Stomach (tissue), 9 donors: Measurements from ENCODE around the gene MYO9A. TPM values are rescaled to one million over a fixed set of nuclear protein-coding genes. Genes with fewer than 3 reads are reported as not detected.
"Not testable (repeated sequence)": the region's sequence is repeated elsewhere in the genome, so short reads cannot be mapped to it uniquely, and the experiment has no call there.

Experiments used
- DNase-seq, 2 donors: peaks; one replicate each; pipeline versions ENCODE4 v3.0.0 to v3.0.0-alpha.2; 2013 to 2019
- H3K27ac ChIP-seq, 5 donors: fragments of 200-600 bp in 4 of 5; sonication (generic) in 4 of 5; one replicate each; pipeline ENCODE4 v1.5.1; 2013 to 2019; ENCODE audit warnings: mild to moderate bottlenecking in 1 of 5, moderate library complexity in 1 of 5
- H3K27me3 ChIP-seq, 3 donors: fragments of 200-600 bp; sonication (generic); one replicate each; pipeline ENCODE4 v1.5.1; 2017 to 2019; ENCODE audit warnings: mixed run types in 1 of 3
- H3K36me3 ChIP-seq, 4 donors: fragments of 200-600 bp; sonication (generic); 1 replicate in 3 of 4; 2 replicates in 1 of 4; pipeline ENCODE4 v1.5.1; 2016 to 2019
- H3K4me1 ChIP-seq, 4 donors: fragments of 200-600 bp; sonication (generic); one replicate each; pipeline ENCODE4 v1.5.1; 2016 to 2019
- H3K4me3 ChIP-seq, 4 donors: fragments of 200-600 bp; sonication (generic) in 3 of 4; one replicate each; pipeline ENCODE4 v1.5.1; 2016 to 2019; ENCODE audit warnings: mild to moderate bottlenecking in 1 of 4
- H3K9me3 ChIP-seq, 4 donors: fragments of 200-600 bp; sonication (generic); one replicate each; pipeline ENCODE4 v1.5.1; 2016 to 2019
- EP300 ChIP-seq: sonication (generic); formaldehyde crosslinking; IDR thresholded peaks from one replicate; pipeline ENCODE4 v1.6.1; 2017; ENCODE audit warnings: antibody characterized with exemption
- POLR2A ChIP-seq, 4 donors: fragments of 450-650 bp; IDR thresholded peaks; one replicate each; pipeline ENCODE4 v1.6.1; 2016; ENCODE audit warnings: antibody characterized with exemption in 4 of 4, control low read depth in 2 of 4, mild to moderate bottlenecking in 1 of 4, moderate library complexity in 1 of 4
- POLR2AphosphoS5 ChIP-seq, 3 donors: sonication (generic); formaldehyde crosslinking; IDR thresholded peaks; one replicate each; pipeline ENCODE4 v1.6.1; 2016; ENCODE audit warnings: antibody characterized with exemption in 3 of 3
- WGBS, 5 donors: extraction: QIAGEN DNeasy Blood & Tissue Kit in 3 of 5; methylation state at CpG; one replicate each; pipeline versions ENCODE4 v1.1.5 to v1.1.7; 2013 to 2018; 5-methylcytosine and 5-hydroxymethylcytosine counted together
- intact Hi-C: fragments of 100-400 bp; cut with DNase I; formaldehyde crosslinking; loops from one replicate; pipeline ENCODE4 v1.15.1; 2023; ENCODE audit warnings: low total_unique reads
- polyA plus RNA-seq, 3 donors: library from polyadenylated mRNA; stranded (reverse); fragments of 200-250 nt; gene quantifications; one replicate each; pipeline ENCODE4 v1.2.3, GENCODE V29; 2013
- total RNA-seq, 5 donors: library from RNA; depleted of rRNA; stranded (reverse); fragments of >200 nt; gene quantifications; one replicate each; pipeline versions ENCODE4 v1.1.0 to v1.2.3, GENCODE V29; 2014 to 2016
- TF ChIP-seq, protein P1 (sequence below), 7 experiments: fragments of 450-650 bp in 4 of 7; fragments of 200-600 bp in 3 of 7; sonication (generic) in 3 of 7; IDR thresholded peaks; one replicate each; pipeline ENCODE4 v1.5.1; 2016 to 2019; ENCODE audit warnings: antibody characterized with exemption in 7 of 7, control low read depth in 2 of 7, mild to moderate bottlenecking in 1 of 7
- donor health status: healthy with polysubstance abuse.
- donor health status: Bipolar disorder and iron deficiency.
- donor health status: healthy.

The MYO9A gene
- total and polyA plus RNA-seq, 8 donors: 2.2 to 120 (median 39.0) TPM

DNA sequence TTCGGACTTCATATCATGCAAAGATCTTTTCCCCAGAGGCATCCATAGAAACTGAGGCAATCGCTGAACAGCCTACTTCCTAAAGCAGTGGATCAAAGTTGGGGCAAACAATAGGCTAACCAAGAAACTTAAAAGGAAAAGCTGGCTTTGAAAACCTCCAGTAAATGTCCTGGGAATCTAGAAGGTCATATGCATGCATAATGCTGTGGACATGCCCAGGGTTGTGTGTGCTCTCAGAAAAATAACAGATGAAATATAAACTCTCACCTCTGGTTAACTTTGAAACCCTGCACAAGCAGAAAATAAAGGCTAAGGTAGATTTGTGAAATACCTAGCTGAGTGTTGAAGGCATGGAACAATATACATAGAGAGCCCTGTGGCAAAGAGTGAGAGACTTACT, 96.3 kb downstream of the MYO9A start:
- H3K36me3 ChIP-seq: peaks cover 0 to 32% (median 25%) of the 10 kb centered on the region in 4 donors
- TF ChIP-seq, protein P1, sequence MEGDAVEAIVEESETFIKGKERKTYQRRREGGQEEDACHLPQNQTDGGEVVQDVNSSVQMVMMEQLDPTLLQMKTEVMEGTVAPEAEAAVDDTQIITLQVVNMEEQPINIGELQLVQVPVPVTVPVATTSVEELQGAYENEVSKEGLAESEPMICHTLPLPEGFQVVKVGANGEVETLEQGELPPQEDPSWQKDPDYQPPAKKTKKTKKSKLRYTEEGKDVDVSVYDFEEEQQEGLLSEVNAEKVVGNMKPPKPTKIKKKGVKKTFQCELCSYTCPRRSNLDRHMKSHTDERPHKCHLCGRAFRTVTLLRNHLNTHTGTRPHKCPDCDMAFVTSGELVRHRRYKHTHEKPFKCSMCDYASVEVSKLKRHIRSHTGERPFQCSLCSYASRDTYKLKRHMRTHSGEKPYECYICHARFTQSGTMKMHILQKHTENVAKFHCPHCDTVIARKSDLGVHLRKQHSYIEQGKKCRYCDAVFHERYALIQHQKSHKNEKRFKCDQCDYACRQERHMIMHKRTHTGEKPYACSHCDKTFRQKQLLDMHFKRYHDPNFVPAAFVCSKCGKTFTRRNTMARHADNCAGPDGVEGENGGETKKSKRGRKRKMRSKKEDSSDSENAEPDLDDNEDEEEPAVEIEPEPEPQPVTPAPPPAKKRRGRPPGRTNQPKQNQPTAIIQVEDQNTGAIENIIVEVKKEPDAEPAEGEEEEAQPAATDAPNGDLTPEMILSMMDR (IDR thresholded peaks at IDR 0.05): no peak
- TF ChIP-seq EP300: no peak
- no peak for TF ChIP-seq POLR2A (IDR thresholded peaks at IDR 0.05)
- TF ChIP-seq POLR2AphosphoS5 (IDR thresholded peaks at IDR 0.05): no peak
- 84 to 89% (median 88%) methylated on average over 2 of the region's 2 CpGs for WGBS, 5 donors
- H3K4me3 ChIP-seq: no peak overlapping the region
- DNase-seq: no peak
- H3K27me3 ChIP-seq: no peaks in the 10 kb centered on the region
- no peaks in the 10 kb centered on the region for H3K4me1 ChIP-seq
- H3K9me3 ChIP-seq: no peaks in the 10 kb centered on the region
- H3K27ac ChIP-seq: no peak overlapping the region
- intact Hi-C loops: no loop called here

DNA sequence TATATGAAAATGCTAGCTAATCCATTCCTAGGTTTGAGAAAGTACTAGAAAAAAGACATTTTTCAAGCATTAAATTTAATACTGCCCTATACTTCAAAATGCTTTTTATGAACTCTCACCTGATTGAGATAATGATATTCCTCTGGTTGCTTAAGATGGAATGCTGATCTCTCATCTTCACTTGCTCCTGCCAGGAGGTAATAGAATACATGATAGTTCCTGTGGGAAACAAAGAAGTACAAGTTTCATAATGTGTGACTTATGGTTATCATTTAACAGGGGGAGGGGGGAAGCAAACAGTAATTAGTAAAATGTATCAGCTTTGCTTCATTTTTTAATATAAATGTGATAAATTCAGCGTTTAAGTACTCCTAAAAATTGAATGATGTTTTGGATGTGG, 97.2 kb downstream of the MYO9A start:
- no peak for DNase-seq
- Histone ChIP-seq H3K4me1 (no peaks in the 10 kb centered on the region), H3K4me3 (no peak overlapping the region), H3K27ac (no peak overlapping the region), H3K36me3 (peaks cover 0 to 34% (median 26%) of the 10 kb centered on the region in 4 donors), H3K9me3 (no peaks in the 10 kb centered on the region), H3K27me3 (no peaks in the 10 kb centered on the region)
- intact Hi-C loops: no loop called here
- WGBS, 5 donors: 73 to 85% (median 76%) methylated on average over 1 of the region's 1 CpG
- TF ChIP-seq, protein P1 (IDR thresholded peaks at IDR 0.05): no peak
- TF ChIP-seq POLR2A (IDR thresholded peaks at IDR 0.05): no peak
- TF ChIP-seq POLR2AphosphoS5 (IDR thresholded peaks at IDR 0.05): no peak
- TF ChIP-seq EP300: no peak

DNA sequence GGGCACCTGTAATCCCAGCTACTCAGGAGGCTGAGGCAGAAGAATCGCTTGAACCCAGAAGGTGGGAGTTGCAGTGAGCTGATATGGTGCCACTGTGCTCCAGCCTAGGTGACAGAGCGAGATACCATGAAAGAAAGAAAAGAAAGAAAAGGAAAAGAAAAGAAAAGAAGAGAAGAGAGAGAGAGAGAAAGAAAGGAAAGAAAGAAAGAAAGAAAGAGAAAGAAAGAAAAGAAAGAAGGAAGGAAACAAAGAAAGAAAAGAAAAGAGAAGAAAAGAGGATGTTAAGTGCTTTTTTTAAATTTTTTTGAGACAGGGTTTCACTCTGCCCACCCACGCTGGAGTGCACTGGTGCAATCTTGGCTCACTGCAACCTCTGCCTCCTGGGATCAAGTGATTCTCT, 103.4 kb downstream of the MYO9A start:
- intact Hi-C loops: not testable (repeated sequence)
- WGBS, 5 donors: 90 to 99% (median 97%) methylated on average over 3 of the region's 3 CpGs

DNA sequence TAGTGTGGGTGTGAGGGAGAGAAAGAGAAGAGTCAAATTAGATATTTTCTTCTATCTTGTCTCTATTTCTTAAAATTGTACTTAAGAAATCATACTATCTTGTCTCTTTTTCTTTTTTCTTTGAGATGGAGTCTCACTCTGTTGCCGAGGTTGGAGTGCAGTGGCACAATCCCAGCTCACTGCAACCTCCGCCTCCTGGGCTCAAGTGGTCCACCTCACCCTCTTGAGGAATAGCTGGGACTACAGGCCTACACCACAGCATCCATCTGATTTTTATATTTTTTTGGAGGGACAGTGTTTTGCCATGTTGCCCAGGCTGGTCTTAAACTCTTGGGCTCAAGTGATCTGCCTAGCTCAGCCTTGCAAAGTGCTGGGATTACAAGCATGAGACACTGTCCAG, 104.2 kb downstream of the MYO9A start:
- Histone ChIP-seq H3K27me3 (no peaks in the 10 kb centered on the region), H3K36me3 (peaks cover 0 to 25% (median 15%) of the 10 kb centered on the region in 4 donors), H3K4me1 (peaks cover 0 to 22% (median 6%) of the 10 kb centered on the region in 4 donors), H3K4me3 (no peak overlapping the region), H3K27ac (no peak overlapping the region), H3K9me3 (no peaks in the 10 kb centered on the region)
- DNase-seq: no peak
- intact Hi-C loops: no loop called here
- WGBS, 5 donors: 96 to 100% (median 99%) methylated on average over 2 of the region's 2 CpGs
- TF ChIP-seq, protein P1 (IDR thresholded peaks at IDR 0.05): no peak
- TF ChIP-seq POLR2A (IDR thresholded peaks at IDR 0.05) (no peak), POLR2AphosphoS5 (IDR thresholded peaks at IDR 0.05) (no peak), EP300 (no peak)

More for the DNA sequence above, 103.4 kb downstream of the MYO9A start:
- Histone ChIP-seq H3K4me1 (peaks cover 0 to 13% (median 5%) of the 10 kb centered on the region in 4 donors), H3K36me3 (peaks cover 0 to 25% (median 20%) of the 10 kb centered on the region in 4 donors)
- H3K9me3 ChIP-seq, H3K27me3 ChIP-seq, H3K27ac ChIP-seq, DNase-seq, H3K4me3 ChIP-seq: not testable (repeated sequence)

DNA sequence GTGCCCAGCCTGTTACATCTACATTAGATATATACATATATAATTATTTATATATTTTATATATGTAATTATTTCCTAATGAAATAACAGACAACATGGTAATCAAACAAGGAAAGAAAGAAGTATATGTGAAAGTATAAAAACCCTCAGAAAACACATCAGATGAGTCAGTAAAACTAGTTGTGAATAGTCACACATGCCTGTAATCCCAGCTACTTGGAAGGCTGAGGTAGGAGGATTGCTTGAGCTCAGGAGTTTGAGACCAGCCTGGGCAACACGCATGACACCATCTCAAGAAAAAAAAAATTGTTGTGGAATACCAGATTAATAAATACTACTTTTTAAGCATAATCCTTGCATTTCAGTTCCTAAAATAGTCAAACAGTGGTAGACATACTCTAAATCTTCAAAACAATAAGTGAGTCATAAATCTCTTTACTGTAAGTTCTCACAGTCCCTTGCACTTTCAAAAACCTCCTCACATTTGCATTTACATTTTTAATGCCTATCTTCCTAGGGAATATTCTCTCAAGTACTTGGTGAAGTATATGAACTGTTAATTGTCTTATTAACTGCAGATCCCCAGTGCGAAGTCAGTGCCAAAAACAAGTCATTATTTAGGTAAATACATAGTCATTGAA, 106.5 kb downstream of the MYO9A start:
- Histone ChIP-seq H3K4me3 (no peak overlapping the region), H3K4me1 (peaks cover 0 to 23% (median 6%) of the 10 kb centered on the region in 4 donors), H3K27ac (no peak overlapping the region), H3K36me3 (peaks cover 0 to 28% (median 23%) of the 10 kb centered on the region in 4 donors), H3K27me3 (no peaks in the 10 kb centered on the region), H3K9me3 (no peaks in the 10 kb centered on the region)
- 91 to 100% (median 96%) methylated on average over 2 of the region's 2 CpGs for WGBS, 5 donors
- no peak for TF ChIP-seq EP300
- no peak for TF ChIP-seq POLR2A (IDR thresholded peaks at IDR 0.05)
- TF ChIP-seq POLR2AphosphoS5 (IDR thresholded peaks at IDR 0.05): no peak
- intact Hi-C loops: no loop called here
- DNase-seq: no peak
